ENCODE data around the gene FAM120B.

GRCh38 chr6:170292111-170292406, 14.5 kb upstream of the FAM120B start:
- TF ChIP-seq CTCF (IDR thresholded peaks at IDR 0.05; ENCODE audit: low read length) (no peak; the same call in 1 of the 2 replicates), EZH2 (IDR thresholded peaks at IDR 0.05; ENCODE audit: borderline replicate concordance, low read length) (no peak)
